NCI-H128 (cell line): ENCODE data around the gene UNC50.

ENCODE experiments used
- DNase-seq: peaks from one replicate; lab custom pipeline; 2025; ENCODE audit not compliant: unreplicated experiment; lab: John Stamatoyannopoulos, UW

Gene UNC50, protein sequence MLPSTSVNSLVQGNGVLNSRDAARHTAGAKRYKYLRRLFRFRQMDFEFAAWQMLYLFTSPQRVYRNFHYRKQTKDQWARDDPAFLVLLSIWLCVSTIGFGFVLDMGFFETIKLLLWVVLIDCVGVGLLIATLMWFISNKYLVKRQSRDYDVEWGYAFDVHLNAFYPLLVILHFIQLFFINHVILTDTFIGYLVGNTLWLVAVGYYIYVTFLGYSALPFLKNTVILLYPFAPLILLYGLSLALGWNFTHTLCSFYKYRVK

DNA sequence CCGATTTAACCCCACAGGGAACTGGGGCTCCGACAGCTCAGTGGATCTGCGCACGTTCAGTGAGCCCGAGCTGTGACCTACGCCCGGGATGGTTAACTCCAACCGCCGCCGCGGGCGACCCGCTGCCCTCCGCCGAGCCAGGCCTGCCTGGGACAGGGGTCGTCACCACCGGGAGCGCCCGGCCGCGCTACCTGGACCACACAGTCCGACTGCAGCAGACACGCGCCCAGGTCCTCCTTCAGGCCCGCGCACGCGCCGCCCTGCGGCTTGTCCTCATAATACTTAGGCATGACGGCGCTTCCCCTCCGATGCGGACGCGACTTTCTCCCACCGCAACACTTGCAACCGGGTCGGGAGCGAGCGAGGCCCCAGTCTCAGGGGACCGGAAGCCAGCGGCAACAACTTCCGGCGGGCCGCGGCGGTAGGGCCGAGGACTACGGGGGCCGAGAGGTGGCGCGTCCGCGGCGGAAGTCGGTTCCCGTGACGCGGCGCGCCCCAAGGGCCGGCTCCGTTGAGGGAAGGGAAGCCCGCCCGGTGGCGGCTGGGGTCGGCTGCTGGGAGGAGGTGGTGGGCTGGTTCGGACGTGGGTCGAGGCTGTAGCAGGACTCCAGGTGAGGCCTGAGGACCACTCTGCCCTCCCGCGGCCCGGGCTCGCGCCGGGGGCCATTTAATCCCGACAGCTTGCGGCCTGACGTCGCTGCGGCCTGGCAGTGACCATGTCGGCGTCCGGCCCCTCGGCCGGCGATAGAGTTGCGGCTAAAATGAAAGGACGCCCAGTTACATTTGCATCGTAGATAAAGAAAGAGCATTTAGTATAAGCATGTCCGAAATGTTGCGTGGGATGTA lies at the start of gene UNC50, which contains the start of gene COA5:
Gene UNC50 (plus strand): TSS at position 474 of the 846 bp plus-strand sequence. CDS start 1,171 bp downstream, outside the sequence.
Gene COA5 (minus strand): TSS at position 397 of the 846 bp plus-strand sequence. CDS start 107 bp downstream, at position 290.
- peak; percentile 54 for DNase-seq

DNA sequence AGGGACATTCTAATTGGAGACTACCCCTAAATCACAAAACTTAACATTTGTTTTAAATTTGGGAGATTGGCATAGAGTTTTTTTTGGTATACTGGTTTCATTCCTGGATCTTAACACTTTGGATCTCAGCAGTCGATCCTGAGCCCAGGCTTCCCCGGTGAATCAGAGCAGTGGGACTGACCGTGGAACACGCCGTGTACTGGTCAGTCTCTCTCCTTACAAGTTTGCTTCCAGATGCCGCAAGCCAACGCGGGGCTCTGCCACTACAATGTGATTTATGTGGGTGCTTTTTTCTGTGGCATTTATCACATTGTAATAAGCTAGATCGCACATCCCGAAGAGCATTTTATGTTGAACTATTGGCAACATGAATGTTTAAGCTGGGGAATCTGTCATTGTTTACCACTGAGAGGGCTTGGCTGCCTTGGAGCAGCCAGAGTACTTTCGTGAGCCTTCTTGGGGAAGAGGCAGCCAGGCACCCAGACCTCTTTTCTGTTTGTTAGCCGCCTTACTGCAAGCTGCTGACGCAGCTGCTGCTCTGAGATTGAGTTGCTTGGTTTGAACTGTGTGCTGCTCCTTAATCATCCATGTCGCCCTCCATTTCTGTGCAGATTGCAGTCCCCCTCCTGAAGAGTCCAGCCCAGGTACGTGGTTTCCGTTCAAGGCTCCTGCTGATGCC lies 49.4 kb upstream of the UNC50 start:
- no peak for DNase-seq

DNA sequence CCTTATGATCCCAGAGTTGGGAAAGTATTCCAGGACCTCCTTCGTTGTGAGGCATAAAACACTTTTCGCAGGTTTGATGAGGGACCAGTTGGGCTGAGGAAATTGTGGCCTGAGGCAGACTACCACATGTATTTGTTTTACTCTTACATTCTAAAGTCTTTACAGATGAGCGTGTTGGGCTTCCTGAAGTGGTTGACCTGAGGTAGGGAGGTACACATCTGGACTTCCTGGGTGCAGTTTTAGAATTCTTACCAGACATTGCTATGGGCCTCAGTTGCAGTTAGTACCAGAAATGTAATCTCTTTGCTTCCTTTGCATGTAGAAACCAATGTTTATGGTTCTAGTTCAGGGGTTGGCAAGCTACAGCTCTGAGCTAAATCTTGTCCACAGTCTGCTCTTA lies 48.8 kb upstream of the UNC50 start:
- DNase-seq, result no peak

DNA sequence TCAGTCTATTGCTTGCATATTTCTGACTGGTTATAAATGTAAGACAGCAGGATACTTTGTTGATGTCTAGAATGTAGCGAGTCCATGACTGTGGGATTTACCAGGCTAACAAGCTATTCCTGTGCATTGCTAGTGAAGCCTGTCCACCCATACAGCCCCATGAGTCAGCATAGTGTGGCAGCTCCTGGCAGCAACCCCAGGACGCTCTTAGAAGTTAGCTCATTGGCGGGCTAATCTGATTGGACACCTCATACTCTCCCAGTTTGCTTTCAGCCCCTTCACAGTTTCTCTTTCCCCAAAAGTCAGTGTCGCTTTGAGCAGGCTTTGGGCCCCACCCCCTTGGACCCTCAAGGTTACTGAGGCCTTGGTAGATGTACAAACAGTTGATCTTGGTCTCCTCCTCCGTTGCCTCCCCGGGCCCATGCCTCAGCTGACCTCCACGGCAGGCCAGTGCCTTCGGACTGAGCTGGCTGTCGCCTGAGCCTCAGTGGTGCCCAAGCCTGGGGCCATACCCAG lies 48.1 kb upstream of the UNC50 start:
- DNase-seq, result no peak

DNA sequence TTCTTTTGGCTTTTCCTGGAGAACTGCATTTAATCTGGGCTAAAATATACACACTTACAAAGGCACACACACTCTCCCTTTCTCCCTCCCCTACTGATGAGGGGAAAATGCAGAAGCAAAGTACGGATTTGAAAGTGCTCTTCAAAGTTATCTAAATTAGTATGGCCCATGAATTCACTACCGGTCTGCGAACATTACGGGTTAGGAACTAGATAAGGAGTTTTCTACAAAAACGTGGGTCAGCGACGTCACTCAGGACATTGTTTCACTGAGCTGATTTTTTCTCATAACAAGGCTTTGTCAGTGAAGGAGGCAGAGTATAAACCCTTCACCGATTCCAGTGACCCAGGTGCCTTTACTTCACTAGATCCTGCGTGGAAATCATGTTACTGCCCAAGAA lies 47.4 kb upstream of the UNC50 start:
- no peak for DNase-seq

DNA sequence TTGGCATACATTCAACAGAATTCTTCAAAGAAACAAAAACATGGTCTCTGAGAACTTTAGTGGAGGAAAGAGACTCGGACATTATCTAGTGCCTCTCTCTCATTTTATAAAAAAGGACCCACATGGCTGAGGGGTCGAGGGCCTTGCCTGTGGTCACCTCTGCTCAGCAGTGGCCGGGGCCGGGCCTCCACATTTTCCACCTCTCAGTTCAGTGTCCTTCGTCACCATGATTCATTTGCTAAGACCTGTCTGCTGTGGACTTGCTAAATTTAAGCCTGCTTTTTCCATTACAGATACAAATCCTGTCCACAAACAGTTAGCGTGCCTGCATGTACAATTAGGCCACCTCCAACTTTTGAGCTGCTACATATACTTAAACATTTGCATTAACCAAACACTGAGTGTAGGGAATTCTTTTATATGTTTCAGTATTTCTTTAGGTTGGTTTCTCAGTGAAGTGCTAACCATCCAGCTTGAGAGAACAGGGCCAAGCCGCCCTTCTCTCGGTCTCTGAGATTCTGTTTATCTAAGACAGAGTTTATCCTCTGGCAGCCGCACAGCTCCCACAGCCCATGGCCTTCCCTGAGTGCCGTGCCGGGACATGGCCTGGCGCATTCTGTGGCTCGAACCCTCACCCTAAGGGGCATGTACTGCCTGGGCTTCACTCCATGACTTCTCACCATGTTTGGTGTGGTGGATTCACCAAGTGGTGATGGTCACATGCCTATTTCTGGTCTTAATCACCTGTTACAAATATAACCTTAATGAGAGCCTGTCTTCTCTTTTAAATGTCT lies 46.3 kb upstream of the UNC50 start:
- DNase-seq, result no peak

DNA sequence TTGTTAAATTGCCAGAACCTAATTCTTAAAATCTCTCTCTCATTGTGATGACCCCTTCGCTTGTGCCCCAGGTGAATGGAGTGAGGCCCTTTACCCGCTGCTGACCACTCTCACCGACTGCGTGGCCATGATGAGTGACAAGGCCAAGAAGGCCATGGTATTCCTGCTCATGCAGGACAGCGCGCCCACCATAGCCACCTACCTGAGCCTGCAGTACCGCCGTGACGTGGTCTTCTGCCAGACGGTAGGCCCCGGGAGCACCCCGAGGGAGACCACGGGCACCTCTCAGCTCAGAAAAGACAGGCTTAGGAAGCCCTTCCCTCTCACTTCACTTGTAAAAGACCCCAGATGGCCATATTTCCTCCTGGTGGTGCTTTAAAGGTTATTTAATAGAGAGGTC lies 45.0 kb upstream of the UNC50 start:
- DNase-seq, result no peak

DNA sequence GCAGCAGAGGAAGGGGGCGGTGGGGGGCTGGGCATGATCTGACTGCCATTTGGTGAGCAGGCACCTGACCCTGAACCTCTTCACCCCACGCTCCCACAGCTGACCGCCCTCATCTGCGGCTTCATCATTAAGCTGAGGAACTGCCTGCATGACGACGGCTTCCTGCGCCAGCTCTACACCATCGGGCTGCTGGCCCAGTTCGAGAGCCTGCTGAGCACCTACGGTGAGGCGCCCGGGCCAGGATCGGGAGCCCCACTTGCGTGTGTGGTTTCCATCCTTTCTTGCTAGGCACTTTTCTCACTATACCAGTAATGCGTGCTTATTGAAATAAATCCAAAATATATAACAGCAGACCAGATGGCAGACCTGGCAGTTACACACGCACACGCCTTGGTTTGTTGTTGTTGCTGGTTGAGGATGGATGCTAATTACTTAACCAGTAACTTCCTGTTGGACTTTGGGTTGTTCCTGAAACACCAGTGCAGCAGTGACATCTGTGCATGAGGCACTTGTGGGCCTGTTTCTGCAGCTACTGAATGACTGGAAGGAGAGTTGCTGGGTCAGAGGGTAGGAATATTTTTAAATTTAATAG lies 43.8 kb upstream of the UNC50 start:
- no peak for DNase-seq

DNA sequence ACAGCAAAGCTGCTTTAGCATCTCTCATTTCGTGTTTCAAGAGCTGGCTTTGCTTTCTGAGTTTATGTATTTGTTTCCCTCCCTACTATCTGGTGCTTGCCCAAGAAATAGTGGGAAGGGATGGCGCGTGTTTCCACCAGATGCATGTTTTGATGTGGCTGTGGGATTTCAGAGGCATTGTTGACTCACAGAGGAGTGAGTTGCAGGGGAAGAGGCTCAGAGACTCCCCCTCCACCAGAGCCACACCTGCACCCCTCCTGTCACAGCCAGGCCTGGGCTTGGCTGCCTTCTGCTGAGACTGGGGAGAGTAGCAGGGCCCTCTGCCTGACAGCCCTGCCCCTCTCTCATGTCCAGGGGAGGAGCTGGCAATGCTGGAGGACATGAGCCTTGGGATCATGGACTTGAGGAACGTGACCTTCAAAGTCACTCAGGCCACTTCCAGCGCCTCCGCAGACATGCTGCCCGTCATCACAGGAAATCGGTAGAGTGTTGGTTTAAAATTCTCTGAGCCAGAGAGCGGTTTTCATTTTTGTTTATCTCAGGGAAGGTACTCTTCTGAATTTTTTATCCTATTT lies 43.0 kb upstream of the UNC50 start:
- no peak for DNase-seq

DNA sequence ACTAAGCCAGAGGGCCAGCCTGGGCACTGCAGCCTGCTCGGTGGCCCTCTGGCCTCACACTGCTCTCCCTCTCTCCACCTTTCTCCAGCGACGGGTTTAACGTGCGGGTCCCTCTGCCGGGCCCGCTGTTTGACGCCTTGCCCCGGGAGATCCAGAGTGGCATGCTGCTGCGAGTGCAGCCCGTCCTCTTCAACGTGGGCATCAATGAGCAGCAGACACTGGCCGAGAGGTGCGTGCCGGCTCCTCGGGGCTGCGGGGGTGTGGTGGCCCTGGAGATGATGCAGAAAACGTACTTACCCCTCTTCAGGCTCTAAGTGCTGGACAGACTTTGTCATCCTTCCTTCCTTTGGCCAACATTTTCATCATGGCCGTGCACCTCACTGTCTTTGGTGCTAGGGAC lies 42.4 kb upstream of the UNC50 start:
- DNase-seq, result no peak

DNA sequence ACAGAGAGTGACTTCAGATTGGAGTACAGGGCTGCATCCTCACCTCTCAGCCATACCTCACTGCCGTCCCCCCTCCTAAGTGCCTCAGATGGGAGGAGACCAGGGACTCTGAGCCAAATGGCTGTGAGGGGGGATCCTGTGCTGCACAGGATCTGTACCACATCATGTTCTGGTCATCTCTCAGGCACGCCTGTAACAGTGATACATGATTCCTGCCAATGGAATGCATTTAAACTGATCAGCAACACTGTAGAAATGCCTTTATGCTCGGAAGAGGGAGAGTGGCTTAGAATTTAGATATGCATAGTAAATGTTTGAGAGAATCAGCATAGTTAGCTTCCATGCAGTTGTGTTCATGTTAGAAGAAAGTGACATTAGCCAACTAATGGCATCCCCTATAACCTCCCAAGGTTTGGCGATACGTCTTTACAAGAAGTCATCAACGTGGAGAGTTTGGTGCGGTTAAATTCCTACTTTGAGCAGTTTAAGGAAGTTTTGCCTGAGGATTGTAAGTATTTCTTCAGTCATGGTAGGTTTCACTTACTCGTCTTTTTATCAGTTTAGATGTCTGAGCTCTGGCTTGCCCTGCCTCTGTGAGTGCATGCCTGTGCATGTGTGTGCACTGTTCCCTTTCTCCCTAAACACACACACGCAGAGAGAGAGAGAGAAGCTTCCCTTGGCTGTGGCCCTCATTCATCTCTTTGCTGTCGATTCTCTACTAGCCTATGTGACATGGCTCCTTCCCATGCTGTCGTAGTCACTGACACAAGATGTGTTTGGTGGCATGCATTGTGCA lies 40.0 kb upstream of the UNC50 start:
- no peak for DNase-seq

DNA sequence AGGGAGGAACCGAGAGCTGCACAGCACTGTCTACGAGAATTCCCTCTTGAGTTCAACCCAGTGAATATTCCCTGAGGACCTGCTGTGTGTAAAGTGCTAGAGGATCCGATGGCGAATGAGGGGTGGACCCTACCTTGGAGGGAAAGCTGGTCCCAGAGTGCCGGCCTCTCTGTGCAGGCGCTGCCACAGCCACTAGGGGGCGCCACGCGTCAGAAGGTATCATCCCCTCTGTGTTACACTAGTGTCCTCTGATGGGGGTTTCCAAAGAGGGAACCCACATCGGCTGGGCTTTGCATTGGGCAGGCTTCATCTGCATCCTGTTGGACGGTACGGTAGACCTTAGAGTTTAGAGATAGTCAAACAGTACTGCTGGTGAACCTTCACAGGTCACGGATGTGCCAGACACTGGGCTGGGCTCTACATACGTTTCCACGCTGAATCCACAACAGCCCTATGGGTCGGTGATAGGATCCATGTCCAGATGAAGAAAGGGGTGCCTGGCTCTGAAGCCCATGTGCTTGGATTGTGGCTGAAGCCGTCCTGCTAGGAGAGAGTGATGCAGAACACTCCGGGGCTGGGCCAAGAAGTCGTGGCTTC lies 39.1 kb upstream of the UNC50 start:
- DNase-seq, result no peak

DNA sequence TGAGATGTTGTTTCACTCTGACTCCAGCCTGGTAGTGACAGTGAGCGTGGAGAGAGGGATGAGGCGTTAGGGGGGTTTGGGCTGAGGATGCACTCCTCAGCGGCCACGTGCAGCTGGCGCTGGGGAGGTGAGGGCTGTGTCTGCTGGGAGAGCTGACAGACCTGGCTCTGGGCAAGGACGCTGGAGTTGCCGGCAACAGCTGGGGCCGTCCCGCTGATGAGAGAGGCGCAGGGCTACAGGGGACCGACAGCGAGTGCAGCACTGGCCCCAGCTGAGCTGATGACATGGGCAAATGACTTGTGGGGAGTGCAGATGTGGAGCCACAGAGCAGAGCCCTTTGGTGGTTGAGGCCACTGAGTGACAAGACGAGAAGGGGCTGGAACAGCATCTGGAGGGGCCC lies 38.5 kb upstream of the UNC50 start:
- no peak for DNase-seq

DNA sequence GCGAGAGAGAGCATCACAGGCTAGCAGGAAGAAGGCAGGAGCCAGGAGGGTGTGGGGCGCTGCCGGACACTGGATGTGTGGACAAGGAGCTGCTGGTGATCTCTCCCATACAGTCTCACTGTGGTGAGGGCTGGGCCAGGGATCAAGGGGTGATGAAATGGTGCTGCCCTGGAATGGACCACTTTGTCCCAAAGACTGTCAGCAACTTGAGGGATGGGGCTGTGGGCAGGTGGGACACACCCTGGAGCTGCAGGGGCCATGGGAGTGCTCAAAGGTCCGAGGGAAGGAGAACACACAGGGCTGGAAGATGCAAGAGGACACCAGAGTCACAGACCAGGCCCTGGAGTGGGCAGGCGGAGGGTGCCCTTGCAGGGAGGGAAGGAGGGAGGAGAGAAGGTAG lies 38.0 kb upstream of the UNC50 start:
- no peak for DNase-seq

DNA sequence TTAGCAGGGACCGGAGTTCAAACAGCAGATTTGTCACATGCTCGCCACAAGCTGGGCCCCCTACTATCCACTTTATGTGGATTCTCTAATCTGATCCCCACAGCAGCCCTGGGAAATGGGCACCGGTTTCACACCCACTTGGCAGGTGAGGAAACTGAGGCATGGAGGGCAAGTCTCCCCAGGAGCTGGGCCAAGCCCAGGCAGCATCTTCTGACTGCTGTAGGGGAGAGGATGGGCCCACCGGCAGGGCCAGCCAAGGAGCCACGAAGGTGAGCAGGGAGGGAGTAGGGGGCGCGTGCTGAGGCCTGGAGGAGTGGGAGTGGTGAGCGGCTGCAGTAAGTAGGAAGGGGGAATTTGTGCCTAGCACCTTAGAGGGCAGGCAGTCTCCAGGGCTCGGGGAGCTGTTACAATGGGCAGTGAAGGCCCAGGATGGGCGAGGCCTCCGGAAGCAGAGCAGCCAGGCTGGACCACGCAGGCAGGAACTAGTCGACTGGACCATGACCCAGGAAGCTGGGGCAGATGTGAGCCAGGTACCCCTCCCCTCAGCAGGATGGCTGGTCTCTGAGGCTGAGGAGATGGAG lies 37.2 kb upstream of the UNC50 start:
- no peak for DNase-seq

DNA sequence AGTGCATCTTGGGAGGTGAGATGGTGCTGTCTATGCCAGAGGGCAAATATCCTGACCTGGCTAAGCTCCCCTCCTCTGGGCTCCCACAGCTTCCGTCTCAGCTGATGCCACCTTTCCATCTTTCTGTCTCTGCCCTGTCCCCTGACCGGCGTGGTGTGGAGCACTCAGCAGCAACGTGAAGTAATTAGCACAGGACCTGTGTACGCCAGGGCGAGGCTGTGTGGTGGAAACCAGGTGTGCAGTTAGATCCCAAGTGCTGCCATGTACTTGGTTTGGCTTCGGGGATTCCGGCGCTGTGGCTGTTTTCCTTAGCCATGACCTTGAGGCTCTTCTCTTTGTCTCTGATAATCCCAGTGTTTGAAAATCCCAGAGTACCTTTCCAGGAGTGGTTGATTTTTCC lies 36.6 kb upstream of the UNC50 start:
- DNase-seq, result no peak

DNA sequence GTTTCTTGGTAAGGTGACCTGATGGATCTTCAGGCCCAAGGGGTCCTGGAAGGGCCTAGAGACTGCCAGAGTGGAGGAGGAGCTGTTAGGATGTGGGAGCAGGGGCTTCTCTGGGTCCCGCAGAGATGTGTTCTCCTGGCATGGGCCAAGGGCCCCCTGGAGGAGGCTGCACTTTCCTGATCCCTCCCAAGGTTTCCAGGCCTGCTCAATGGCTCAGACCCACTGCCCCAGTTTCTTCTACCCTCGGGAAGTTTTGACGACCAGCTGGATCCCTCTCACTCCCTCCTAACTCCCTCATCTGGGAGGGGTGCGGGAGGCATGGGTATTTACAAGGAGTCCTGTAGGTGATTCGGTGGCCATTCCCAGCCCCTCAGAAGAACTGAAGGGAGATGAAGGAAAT lies 36.2 kb upstream of the UNC50 start:
- no peak for DNase-seq

DNA sequence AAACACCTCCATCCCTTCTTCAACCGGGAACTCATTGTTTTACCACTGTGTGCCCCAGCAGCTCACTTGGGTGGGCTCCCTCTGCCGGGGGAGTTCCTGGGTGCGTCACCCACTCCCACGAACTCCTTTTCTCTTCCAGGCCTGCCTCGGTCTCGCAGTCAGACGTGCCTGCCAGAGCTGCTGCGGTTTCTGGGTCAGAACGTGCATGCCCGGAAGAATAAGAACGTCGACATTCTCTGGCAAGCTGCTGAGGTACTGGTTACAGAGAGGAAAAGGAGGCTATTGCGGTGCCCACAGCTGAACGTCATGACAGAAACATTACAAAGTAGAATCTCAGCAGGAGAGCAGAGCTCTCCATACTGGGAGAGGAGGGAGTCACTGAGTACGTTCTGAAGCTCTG lies 35.7 kb upstream of the UNC50 start:
- no peak for DNase-seq

DNA sequence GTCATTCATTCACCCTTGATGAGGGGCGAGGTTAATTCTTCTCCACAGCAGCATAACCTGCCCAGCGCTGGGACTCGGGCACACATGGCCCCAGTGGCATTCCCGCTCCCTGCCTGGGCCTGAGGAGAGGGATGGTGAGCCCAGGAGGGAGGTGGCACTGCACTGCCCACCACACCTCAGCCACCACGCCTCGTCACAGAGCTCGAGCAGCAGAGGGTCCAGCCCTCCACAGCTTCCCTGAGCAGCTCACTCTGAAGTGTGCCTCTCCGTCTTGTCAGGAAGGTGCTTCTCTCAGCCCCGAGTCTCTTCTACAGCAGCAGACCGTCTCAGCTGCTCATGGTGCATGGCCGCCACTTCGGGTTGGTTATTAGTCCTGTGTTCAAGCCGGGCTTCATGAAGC lies 35.0 kb upstream of the UNC50 start:
- DNase-seq, result no peak
